Psoas muscle (tissue), 8 donors: ENCODE results near the gene THUMPD1. TPM values are rescaled to one million over a fixed set of nuclear protein-coding genes. Genes with fewer than 3 reads are reported as not detected.
"Not testable (repeated sequence)": the region's sequence is repeated elsewhere in the genome, so short reads cannot be mapped to it uniquely, and the experiment has no call there.

Experiments
- ATAC-seq, 4 donors: fragments of 200-7000 bp; cut with Tn5 transposase; one replicate each; pipeline ENCODE4 v1.9.1; 2020; ENCODE audit warnings: moderate library complexity in 3 of 4, mild to moderate bottlenecking in 2 of 4
- DNase-seq, 2 donors: peaks; one replicate each; pipeline ENCODE4 v3.0.0-alpha.2; 2020
- H3K27ac ChIP-seq: fragments of 200-600 bp; one replicate; pipeline ENCODE4 v1.8.0; 2022
- H3K27me3 ChIP-seq, 3 donors: fragments of 200-600 bp in 1 of 3; one replicate each; pipeline versions ENCODE4 v1.6.1 to v1.8.0; 2013 to 2022; ENCODE audit warnings: low read length in 2 of 3, mild to moderate bottlenecking in 2 of 3, moderate library complexity in 1 of 3; ENCODE audit not compliant: insufficient read depth in 3 of 3
- H3K36me3 ChIP-seq, 2 donors: fragments of 200-600 bp in 1 of 2; one replicate each; pipeline versions ENCODE4 v1.6.1 to v1.8.0; 2013 to 2022; ENCODE audit warnings: low read depth in 1 of 2, mild to moderate bottlenecking in 1 of 2, moderate library complexity in 1 of 2; ENCODE audit not compliant: insufficient read depth in 1 of 2
- H3K4me1 ChIP-seq: fragments of 200-600 bp; one replicate; pipeline ENCODE4 v1.8.0; 2022
- H3K4me3 ChIP-seq: fragments of 200-600 bp; one replicate; pipeline ENCODE4 v1.8.0; 2022; ENCODE audit warnings: mild to moderate bottlenecking
- H3K9me3 ChIP-seq: fragments of 200-600 bp; one replicate; pipeline ENCODE4 v1.8.0; 2022
- WGBS, 3 donors: extraction: QIAGEN DNeasy Blood & Tissue Kit; methylation state at CpG; one replicate each; pipeline versions ENCODE4 v1.1.6 to v1.1.7; 2013; 5-methylcytosine and 5-hydroxymethylcytosine counted together
- intact Hi-C, 2 donors: fragments of 100-400 bp; cut with DNase I; formaldehyde crosslinking; loops; one replicate each; pipeline versions ENCODE4 v1.11.0 to v1.14.2; 2022
- polyA plus RNA-seq, 3 donors: library from polyadenylated mRNA; stranded (reverse); fragments of 200-250 nt; gene quantifications; one replicate each; pipeline ENCODE4 v1.2.3, GENCODE V29; 2013
- total RNA-seq, 4 donors: library from RNA; stranded (reverse); fragmentation: NEBNext Ultra II Directional in 2 of 4; extraction: Animal tissue kit (Norgen Biotek cat#: 25700) in 2 of 4; gene quantifications; one replicate each; pipeline versions ENCODE4 v1.2.1 to v1.2.4, GENCODE V29; 2021 to 2023
- TF ChIP-seq, protein P1 (sequence below): fragments of 200-600 bp; IDR thresholded peaks from one replicate; pipeline ENCODE4 v1.8.0; 2022; ENCODE audit warnings: antibody characterized with exemption
- donor health status: healthy with polysubstance abuse.
- donor health status: DM: no; HTN: no; CAD: no; lungs with moderate emphysema.
- donor health status: Bipolar disorder and iron deficiency.
- donor health status: healthy.
- donor health status: DM: yes; HTN: yes; CAD: no.
- donor health status: DM: no; HTN: no; CAD: no.
- donor health status: DM: no; HTN: no; CAD: no.
- donor health status: DM: yes; HTN: yes; CAD: no.

The THUMPD1 gene
- total and polyA plus RNA-seq, 7 donors, result 13.0 to 29.5 (median 20.5) TPM

DNA sequence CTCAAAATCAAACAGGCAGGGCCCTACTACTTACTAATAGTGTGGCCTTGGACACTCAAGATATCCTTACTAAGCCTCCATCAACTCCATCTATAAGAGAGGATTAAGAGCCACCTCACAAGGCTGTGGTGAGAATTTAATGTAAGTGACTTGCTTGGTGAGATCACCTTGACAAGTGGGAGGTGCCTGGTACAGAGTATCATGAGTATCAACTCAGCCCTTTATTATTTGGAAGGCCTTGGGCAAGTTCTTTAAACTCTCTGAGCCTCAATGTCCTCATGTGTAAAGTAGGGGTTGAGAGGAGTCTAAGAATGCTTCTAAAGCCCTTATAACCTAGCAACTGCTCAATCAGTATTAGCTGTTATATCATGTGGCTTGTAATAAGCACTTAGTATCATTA, 15.0 kb downstream of the THUMPD1 start:
- H3K27ac ChIP-seq, result no peak overlapping the region
- H3K36me3 ChIP-seq, result peaks cover 0 to 9% of the 10 kb centered on the region in 2 donors
- no peak overlapping the region for H3K4me3 ChIP-seq
- DNase-seq, result no peak
- intact Hi-C loops, result no loop called here
- TF ChIP-seq, protein P1, sequence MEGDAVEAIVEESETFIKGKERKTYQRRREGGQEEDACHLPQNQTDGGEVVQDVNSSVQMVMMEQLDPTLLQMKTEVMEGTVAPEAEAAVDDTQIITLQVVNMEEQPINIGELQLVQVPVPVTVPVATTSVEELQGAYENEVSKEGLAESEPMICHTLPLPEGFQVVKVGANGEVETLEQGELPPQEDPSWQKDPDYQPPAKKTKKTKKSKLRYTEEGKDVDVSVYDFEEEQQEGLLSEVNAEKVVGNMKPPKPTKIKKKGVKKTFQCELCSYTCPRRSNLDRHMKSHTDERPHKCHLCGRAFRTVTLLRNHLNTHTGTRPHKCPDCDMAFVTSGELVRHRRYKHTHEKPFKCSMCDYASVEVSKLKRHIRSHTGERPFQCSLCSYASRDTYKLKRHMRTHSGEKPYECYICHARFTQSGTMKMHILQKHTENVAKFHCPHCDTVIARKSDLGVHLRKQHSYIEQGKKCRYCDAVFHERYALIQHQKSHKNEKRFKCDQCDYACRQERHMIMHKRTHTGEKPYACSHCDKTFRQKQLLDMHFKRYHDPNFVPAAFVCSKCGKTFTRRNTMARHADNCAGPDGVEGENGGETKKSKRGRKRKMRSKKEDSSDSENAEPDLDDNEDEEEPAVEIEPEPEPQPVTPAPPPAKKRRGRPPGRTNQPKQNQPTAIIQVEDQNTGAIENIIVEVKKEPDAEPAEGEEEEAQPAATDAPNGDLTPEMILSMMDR, result no peak
- no peaks in the 10 kb centered on the region for H3K4me1 ChIP-seq
- no peaks in the 10 kb centered on the region for H3K27me3 ChIP-seq
- ATAC-seq, result no peak
- H3K9me3 ChIP-seq, result no peaks in the 10 kb centered on the region

DNA sequence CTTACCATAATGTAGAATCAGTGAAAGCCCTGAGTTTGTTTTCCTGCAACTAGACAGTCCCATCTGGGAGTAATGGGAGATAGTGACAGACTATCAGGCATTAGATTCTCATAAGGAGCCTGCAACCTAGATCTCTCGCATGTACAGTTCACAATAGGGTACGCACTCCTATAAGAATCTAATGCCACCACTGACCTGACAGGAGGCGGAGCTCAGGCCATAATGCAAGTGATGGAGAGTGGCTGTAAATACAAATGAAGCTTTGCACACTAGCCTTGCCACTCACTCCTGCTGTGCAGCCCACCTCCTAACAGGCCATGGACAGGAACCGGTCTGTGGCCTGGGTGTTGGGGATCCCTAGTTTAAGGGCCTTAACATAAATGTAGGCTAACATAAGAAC, 21.4 kb downstream of the THUMPD1 start:
- H3K27ac ChIP-seq, result no peak overlapping the region
- no peak overlapping the region for H3K4me3 ChIP-seq
- ATAC-seq, result no peak
- H3K36me3 ChIP-seq, result no peaks in the 10 kb centered on the region
- no peaks in the 10 kb centered on the region for H3K27me3 ChIP-seq
- TF ChIP-seq, protein P1, result no peak
- no peaks in the 10 kb centered on the region for H3K9me3 ChIP-seq
- intact Hi-C loops, result no loop called here
- H3K4me1 ChIP-seq, result no peaks in the 10 kb centered on the region
- WGBS, 3 donors, result 91 to 98% (median 92%) methylated on average over 4 of the region's 4 CpGs
- no peak for DNase-seq

DNA sequence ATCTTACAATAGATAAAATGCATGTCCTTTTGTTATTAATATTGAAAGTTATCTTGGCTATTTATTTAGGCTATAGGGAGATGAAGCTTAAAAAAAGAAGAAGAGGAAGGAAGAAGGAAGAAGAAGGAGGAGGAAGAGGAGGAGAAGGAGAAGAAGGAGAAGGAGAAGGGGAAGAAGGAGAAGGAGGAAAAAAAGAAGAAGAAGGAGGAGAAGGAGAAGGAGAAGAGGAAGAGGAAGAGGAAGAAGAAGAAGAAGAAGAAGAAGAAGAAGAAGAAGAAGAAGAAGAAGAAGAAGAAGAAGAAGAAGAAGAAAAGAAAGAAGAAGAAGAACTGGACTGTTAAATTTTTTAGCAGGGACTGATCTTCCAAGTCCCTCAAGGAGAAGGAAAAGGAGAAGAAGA, 23.9 kb downstream of the THUMPD1 start:
- H3K27me3 ChIP-seq, DNase-seq, H3K4me3 ChIP-seq, H3K4me1 ChIP-seq, H3K27ac ChIP-seq, H3K36me3 ChIP-seq, ATAC-seq, H3K9me3 ChIP-seq: not testable (repeated sequence)
- intact Hi-C loops, result loop anchor here in 1 of 2 donors (10.0 kb wide), 1 partner anchor 63 kb away; no protein-coding TSS in a partner anchor

DNA sequence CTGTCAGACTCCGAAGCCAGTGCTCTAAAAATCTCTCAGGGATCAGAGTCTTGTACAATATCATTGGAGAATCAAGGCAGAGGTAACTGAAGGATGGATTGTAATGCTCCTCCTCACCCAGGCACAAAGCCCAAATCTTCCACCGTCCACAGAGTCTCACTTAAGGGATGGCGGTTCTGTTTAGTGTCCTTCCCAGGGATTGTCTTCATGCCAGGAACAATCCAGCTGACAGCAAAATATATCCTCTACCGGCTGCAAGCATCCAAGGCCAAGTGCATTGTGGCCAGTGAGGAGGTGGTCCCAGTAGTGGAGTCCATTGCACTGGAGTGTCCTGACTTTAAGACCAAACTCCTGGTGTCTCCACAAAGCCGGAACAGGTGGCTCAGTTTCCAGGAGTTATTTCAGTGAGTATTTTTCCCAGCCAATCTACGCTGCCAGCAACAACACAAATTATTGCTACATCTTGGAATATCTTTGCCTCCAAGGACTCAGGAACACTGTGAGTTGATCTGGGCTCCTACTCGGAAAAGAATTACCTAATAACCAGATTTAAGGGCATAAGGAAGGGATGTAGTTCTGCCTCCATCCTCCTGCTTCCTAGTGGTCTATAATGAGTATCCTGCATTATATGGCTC, 30.2 kb downstream of the THUMPD1 start:
- 65 to 76% (median 65%) methylated on average over 7 of the region's 7 CpGs for WGBS, 3 donors
- intact Hi-C loops, result loop anchor here in 1 of 2 donors (10.0 kb wide), 1 partner anchor 57 kb away; no protein-coding TSS in a partner anchor

DNA sequence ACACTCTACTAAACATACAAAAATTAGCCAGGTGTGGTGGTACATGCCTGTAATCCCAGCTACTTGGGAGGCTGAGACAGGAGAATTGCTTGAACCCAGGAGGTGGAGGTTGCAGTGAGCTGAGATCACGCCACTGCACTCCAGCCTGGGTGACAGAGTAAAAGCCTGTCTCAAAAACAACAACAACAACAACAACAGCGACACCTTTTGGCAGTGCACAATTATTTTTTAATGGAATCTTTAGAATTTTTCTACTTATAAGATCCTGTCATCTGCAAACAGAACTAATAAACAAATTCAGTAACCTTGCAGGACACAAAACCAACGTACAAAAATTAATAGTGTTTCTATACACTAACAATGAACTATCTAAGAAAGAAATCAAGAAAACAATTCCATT, 33.5 kb downstream of the THUMPD1 start:
- intact Hi-C loops, H3K4me1 ChIP-seq, DNase-seq, H3K4me3 ChIP-seq, ATAC-seq, H3K36me3 ChIP-seq, H3K9me3 ChIP-seq, H3K27me3 ChIP-seq, H3K27ac ChIP-seq: not testable (repeated sequence)
- 17 to 36% (median 29%) methylated on average over 3 of the region's 3 CpGs for WGBS, 3 donors

More for the DNA sequence above, 30.2 kb downstream of the THUMPD1 start:
- DNase-seq (no peak), ATAC-seq (no peak)
- Histone ChIP-seq H3K36me3 (no peaks in the 10 kb centered on the region), H3K4me1 (no peaks in the 10 kb centered on the region), H3K27me3 (no peaks in the 10 kb centered on the region), H3K27ac (no peak overlapping the region), H3K9me3 (no peaks in the 10 kb centered on the region), H3K4me3 (no peak overlapping the region)
- TF ChIP-seq, protein P1, result no peak

DNA sequence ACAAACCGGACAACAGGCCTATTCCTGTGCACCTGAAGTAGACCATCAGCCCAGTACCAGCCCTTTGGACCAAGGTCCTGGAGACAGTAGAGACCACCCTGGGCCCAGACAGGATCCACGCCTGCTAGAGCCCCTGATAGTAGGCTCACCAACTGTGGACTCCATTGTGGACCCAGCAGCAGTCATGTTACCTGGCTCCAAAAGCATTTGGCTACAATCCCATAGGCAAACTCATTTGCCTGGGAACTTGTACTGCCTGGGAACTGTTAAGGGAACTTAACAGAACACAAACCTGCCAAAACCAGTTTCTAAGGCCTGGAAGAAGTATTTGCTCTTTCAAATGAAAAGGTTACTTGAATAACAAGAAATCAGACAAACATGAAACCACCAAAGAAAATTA, 34.2 kb downstream of the THUMPD1 start:
- TF ChIP-seq, protein P1, result no peak
- intact Hi-C loops, result no loop called here
- WGBS, 3 donors, result 78 to 87% (median 85%) methylated on average over 2 of the region's 2 CpGs

DNA sequence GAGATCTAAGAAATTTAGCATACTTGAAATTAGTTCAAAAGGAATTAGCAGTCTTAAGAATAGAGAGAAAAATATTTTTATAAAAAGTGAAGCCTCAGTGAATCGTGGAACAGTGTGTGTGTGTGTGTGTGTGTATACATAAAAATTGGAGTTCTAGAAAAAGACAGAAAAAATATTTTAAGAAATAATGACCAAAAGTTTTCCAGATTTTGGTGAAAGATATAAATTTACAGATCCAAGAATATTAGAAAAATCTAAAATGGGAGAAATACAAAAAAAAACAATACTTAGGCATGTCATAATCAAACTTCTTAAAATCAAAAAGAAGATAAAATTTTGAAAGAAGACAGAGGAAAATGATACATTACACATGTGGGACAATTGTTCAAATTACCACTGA, 35.6 kb downstream of the THUMPD1 start:
- H3K27ac ChIP-seq, DNase-seq, H3K4me1 ChIP-seq, H3K4me3 ChIP-seq, ATAC-seq, H3K36me3 ChIP-seq, H3K9me3 ChIP-seq, H3K27me3 ChIP-seq, intact Hi-C loops: not testable (repeated sequence)
- 75 to 90% (median 80%) methylated on average over 1 of the region's 1 CpG for WGBS, 3 donors

More for the DNA sequence above, 34.2 kb downstream of the THUMPD1 start:
- Histone ChIP-seq H3K4me3 (no peak overlapping the region), H3K9me3 (peaks cover 3% of the 10 kb centered on the region), H3K27ac (no peak overlapping the region), H3K36me3 (no peaks in the 10 kb centered on the region), H3K27me3 (no peaks in the 10 kb centered on the region), H3K4me1 (no peaks in the 10 kb centered on the region)
- no peak for DNase-seq
- ATAC-seq, result no peak
